GM10266 (cell line): ENCODE measurements around the gene PLA2G4D.

Experiments used
- DNase-seq: peaks from one replicate; pipeline ENCODE4 v3.0.0; 2012; ENCODE audit errors: extremely low spot score
- TF ChIP-seq, protein P1 (sequence below): IDR thresholded peaks from 2 replicates; pipeline ENCODE4 v1.5.1; 2012; ENCODE audit warnings: mild to moderate bottlenecking, low read depth; ENCODE audit not compliant: control insufficient read depth, insufficient read depth; ENCODE audit errors: missing control alignments

Gene PLA2G4D

DNA sequence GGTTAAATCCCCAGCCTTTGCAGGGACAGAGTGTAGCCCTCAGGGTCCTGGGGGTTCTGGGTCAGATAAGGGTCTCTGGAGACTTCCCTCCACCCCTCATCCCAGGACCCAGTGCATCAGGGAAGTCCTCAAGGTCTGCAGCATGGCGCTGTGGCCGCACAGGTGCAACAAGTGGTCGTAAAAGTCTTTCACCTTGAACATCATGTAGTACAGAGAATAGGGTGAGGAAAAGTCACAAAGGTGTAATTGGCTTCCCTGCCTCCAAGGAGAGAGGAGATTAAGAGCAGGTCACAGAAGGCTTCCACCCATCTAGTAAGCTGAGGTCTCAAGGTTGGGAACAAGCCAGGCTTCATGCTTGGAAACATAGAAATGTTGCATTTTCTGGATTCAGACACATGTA is 29.2 kb upstream of the PLA2G4D start:
- TF ChIP-seq, protein P1, sequence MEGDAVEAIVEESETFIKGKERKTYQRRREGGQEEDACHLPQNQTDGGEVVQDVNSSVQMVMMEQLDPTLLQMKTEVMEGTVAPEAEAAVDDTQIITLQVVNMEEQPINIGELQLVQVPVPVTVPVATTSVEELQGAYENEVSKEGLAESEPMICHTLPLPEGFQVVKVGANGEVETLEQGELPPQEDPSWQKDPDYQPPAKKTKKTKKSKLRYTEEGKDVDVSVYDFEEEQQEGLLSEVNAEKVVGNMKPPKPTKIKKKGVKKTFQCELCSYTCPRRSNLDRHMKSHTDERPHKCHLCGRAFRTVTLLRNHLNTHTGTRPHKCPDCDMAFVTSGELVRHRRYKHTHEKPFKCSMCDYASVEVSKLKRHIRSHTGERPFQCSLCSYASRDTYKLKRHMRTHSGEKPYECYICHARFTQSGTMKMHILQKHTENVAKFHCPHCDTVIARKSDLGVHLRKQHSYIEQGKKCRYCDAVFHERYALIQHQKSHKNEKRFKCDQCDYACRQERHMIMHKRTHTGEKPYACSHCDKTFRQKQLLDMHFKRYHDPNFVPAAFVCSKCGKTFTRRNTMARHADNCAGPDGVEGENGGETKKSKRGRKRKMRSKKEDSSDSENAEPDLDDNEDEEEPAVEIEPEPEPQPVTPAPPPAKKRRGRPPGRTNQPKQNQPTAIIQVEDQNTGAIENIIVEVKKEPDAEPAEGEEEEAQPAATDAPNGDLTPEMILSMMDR = no peak
- DNase-seq = no peak

DNA sequence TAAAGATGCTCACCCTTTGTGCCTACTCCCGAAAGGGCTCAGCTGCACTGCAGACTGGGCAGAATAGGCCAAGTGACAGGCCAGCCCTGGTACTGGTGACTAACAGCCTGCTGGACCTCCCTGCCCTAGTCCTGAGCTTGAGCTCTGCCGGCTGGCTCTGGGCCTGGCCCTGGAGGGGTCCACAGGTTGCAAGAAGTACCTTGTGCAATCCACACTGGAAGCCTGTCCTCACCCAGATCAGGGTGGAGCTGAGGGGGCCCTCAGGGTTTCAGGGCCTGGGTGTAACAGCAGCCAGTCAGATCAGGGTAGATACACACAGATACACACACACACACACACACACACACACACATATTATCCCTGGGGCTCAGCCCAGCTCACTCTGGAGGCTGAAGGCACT is 27.3 kb upstream of the PLA2G4D start:
- TF ChIP-seq, protein P1 = no peak
- DNase-seq = no peak

DNA sequence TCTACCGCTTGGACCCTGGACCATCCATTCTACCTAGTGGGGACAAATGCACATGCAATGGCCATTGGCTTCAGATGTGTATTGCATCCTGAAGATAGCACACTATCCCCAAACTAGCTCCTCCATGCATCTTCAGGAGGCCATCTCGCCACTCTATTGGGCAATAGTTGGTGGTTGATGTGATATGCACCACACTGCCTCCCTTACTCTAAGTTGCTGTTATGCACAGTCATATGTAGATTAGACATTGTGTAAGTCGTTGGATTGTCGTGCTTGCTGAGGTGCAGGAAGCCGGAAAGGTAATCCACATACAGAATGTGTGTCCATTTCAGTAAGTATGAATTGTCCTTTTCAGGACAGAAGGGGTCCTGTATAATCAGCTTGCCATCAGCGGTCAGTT is 26.7 kb upstream of the PLA2G4D start:
- no peak for DNase-seq
- TF ChIP-seq, protein P1 = no peak

DNA sequence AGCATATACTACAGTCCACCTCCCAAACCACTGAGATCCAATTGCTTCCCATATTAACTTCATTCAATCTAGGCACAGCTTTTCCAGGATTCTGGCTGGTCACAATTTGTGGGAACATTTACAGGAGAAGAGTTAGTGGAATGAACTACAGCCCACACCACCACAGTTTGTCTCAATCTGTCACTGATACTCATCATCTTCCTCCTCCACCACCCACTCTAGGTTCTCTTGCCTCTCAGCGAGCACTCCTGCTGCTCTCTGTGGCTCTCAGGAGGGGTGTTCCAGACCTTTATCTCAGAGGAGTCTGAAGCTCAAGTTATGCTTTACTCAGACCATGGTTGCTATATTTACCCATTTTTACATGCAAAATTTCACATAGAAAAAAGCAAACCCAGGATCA is 25.9 kb upstream of the PLA2G4D start:
- TF ChIP-seq, protein P1 = no peak

DNA sequence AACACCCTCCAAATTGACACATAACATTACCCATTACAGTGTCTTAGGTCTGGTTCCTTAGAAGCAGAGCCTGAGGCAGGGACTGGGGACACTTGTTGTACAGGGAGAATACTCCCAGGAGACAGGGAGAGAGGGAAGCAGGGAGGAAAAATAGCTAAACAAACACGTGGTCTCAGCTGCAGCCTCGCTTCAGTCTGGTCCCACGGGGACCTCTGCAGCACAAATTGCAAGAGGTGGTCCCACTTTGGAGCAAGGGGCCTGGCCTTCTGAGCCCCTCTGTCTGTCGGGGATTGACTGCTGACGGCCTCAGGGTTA is 25.0 kb upstream of the PLA2G4D start:
- DNase-seq = no peak
- TF ChIP-seq, protein P1 = no peak

More for the DNA sequence above, 25.9 kb upstream of the PLA2G4D start:
- no peak for DNase-seq

DNA sequence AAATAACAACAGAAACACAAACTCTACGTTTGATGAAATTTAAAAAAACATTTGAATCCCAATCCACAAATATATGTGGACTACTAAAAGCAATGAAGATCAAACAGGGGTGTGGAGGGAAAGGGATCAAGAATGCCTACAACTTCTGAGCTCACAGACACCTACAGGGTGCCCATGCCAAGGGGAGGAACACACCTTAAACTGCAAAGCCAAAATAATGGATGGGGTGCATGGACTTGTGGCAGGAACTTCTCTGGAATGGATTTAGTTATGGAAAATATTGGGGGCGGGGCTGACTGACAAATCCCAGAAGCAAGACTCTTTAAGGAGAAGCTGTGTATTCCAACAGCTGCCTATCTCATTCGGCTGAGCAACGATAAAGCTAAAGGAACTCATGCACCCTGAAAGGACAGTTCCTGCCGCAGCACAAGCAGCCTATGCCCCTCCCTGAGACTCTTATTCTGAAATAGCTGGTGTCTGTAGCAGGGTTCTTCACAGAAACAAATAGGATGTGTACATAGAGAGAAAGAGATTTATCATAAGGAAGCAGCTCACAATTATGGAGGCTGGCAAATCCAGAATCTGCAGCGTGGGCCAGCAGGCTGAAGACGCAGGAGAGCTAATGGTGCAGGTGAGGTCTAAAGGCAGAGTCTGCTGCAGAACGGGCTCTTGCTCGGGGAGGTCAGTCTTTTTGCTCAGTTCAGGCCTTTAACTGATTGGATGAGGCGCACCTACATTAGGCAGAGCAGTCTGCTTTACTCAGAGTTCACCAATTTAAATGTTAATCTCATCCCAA is 24.5 kb upstream of the PLA2G4D start:
- TF ChIP-seq, protein P1 = no peak
- no peak for DNase-seq

DNA sequence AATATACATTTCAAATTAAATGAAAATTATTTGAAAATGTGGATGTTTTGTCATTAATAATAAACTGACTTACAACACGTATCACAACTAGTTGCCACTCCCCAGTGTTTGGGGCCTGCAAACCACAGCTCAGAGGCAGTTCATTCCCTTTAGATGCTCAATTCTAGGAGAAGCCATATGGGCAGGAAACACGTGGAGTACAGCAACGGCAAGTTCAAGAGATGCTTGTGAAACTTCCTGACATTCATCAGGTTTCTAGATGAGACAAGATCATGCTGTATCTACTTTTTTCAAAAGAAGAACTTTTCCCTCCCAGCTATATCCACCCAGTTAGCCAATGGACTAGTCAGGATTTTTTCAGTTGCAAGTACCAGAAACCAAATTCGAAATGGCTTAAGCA is 17.6 kb upstream of the PLA2G4D start:
- DNase-seq = no peak
- TF ChIP-seq, protein P1 = no peak
